Transverse colon (tissue), 4 donors: ENCODE measurements around the gene BBX. TPM values are rescaled to one million over a fixed set of nuclear protein-coding genes. Genes with fewer than 3 reads are reported as not detected.

ENCODE experiments used
- DNase-seq: peaks from one replicate; pipeline ENCODE4 v3.0.0-alpha.2; 2019
- H3K27ac ChIP-seq, 4 donors: fragments of 200-600 bp; sonication (generic); 2 replicates each; pipeline ENCODE4 v1.5.1; 2016 to 2018; ENCODE audit warnings: inconsistent platforms in 4 of 4
- H3K27me3 ChIP-seq: fragments of 200-600 bp; sonication (generic); 2 replicates; pipeline ENCODE4 v1.5.1; 2017; ENCODE audit warnings: inconsistent platforms
- H3K36me3 ChIP-seq, 4 donors: fragments of 200-600 bp; sonication (generic); 2 replicates each; pipeline ENCODE4 v1.5.1; 2017 to 2019; ENCODE audit warnings: inconsistent platforms in 4 of 4
- H3K4me1 ChIP-seq, 4 donors: fragments of 200-600 bp; sonication (generic); 2 replicates each; pipeline ENCODE4 v1.5.1; 2017 to 2020; ENCODE audit warnings: inconsistent platforms in 4 of 4
- H3K4me3 ChIP-seq, 4 donors: fragments of 200-600 bp; sonication (generic); 1 replicate in 1 of 4; 2 replicates in 3 of 4; pipeline versions ENCODE4 v1.5.1 to v1.6.1; 2017 to 2019; ENCODE audit warnings: inconsistent platforms in 4 of 4
- H3K9me3 ChIP-seq, 2 donors: fragments of 200-600 bp; sonication (generic); 2 replicates each; pipeline ENCODE4 v1.5.1; 2017 to 2019; ENCODE audit warnings: inconsistent platforms in 2 of 2
- CTCF ChIP-seq, 5 experiments: fragments of 200-600 bp in 3 of 5; fragments of 450-650 bp in 2 of 5; sonication (generic) in 3 of 5; IDR thresholded peaks; 1 replicate in 2 of 5; 2 replicates in 3 of 5; pipeline ENCODE4 v1.5.1; 2016 to 2017; ENCODE audit warnings: antibody characterized with exemption in 5 of 5, inconsistent platforms in 3 of 5, mild to moderate bottlenecking in 2 of 5, moderate library complexity in 1 of 5
- EP300 ChIP-seq: sonication (generic); formaldehyde crosslinking; IDR thresholded peaks from one replicate; pipeline ENCODE4 v1.6.1; 2017; ENCODE audit warnings: antibody characterized with exemption, low read depth
- POLR2A ChIP-seq: fragments of 450-650 bp; IDR thresholded peaks from one replicate; pipeline ENCODE4 v1.6.1; 2016; ENCODE audit warnings: antibody characterized with exemption, mild to moderate bottlenecking, moderate library complexity
- POLR2AphosphoS5 ChIP-seq, 3 donors: sonication (generic); formaldehyde crosslinking; IDR thresholded peaks; one replicate each; pipeline ENCODE4 v1.6.1; 2016; ENCODE audit warnings: antibody characterized with exemption in 3 of 3
- WGBS, 2 donors: methylation state at CpG; one replicate each; pipeline ENCODE4 v1.1.5; 2018; ENCODE audit warnings: low coverage in 1 of 2; 5-methylcytosine and 5-hydroxymethylcytosine counted together
- in situ Hi-C, 4 donors: fragments of 200-750 bp; cut with MboI; loops; one replicate each; pipeline versions ENCODE4 v1.15.0 to v1.15.1; 2017; ENCODE audit warnings: low sequenced_read_pairs in 3 of 4, low pct_ligation_motif_present in 1 of 4, low pct_unique_long_range_greater_than_20kb in 1 of 4
- intact Hi-C: fragments of 100-400 bp; cut with DNase I; formaldehyde crosslinking; loops from one replicate; pipeline ENCODE4 v1.15.1; 2023; ENCODE audit warnings: low total_unique reads
- total RNA-seq, 4 donors: library from RNA; depleted of rRNA; stranded (reverse); fragments of >200 nt; gene quantifications; one replicate each; pipeline ENCODE4 v1.1.0, GENCODE V29; 2016

The BBX gene
- total RNA-seq, 4 donors from 2014 or later, result 22.5 to 39.6 (median 33.1) TPM

DNA sequence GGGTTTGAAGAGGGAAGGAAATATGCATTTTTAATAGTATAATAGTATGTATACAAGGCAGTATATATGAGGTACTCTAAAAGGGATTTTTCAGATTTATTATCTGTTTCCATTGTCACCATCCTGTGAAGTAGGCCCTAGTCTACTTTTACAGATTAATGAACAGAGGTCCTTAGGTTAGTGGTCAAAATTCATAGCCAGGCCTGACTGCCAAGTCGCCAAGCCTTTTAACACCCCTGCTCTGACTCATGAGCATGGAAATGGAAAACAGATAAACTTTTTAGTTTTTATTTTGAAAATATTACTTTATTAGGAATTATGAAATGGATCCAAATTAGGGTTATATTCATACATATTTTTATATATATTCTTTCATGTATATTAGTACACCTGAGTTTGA, 146.9 kb downstream of the BBX start:
- WGBS, 2 donors, result 92 to 94% methylated on average over 1 of the region's 1 CpG
- no peaks in the 10 kb centered on the region for H3K9me3 ChIP-seq
- no peak overlapping the region for H3K4me3 ChIP-seq
- no peak overlapping the region for H3K27ac ChIP-seq
- intact Hi-C loops (no loop called here), in situ Hi-C loops (loop anchor here in 1 of 4 donors (10.0 kb wide), 1 partner anchor 75 kb away; no protein-coding TSS in a partner anchor)
- no peaks in the 10 kb centered on the region for H3K36me3 ChIP-seq
- DNase-seq, result no peak
- no peaks in the 10 kb centered on the region for H3K27me3 ChIP-seq
- TF ChIP-seq CTCF (IDR thresholded peaks at IDR 0.05), result no peak
- H3K4me1 ChIP-seq, result no peaks in the 10 kb centered on the region

GRCh38 chr3:107670986-107671385, 148.2 kb downstream of the BBX start:
- Histone ChIP-seq H3K27ac (no peak overlapping the region), H3K36me3 (no peaks in the 10 kb centered on the region), H3K27me3 (no peaks in the 10 kb centered on the region), H3K9me3 (no peaks in the 10 kb centered on the region), H3K4me3 (no peak overlapping the region), H3K4me1 (peaks cover 0 to 10% (median 0%) of the 10 kb centered on the region in 4 donors)
- WGBS, 2 donors, result 86 to 89% methylated on average over 3 of the region's 3 CpGs
- intact Hi-C loops (no loop called here), in situ Hi-C loops (loop anchor here in 1 of 4 donors (10.0 kb wide), 1 partner anchor 74 kb away; no protein-coding TSS in a partner anchor)
- no peak for DNase-seq
- no peak for TF ChIP-seq POLR2AphosphoS5 (IDR thresholded peaks at IDR 0.05)
- TF ChIP-seq POLR2A, result no peak
- no peak for TF ChIP-seq EP300
- no peak for TF ChIP-seq CTCF (IDR thresholded peaks at IDR 0.05)

- in situ Hi-C loops, result loop anchor here in 1 of 4 donors (10.0 kb wide), 1 partner anchor 70 kb away; no protein-coding TSS in a partner anchor
- 79 to 86% methylated on average over 2 to 7 of the region's 7 CpGs for WGBS, 2 donors
- H3K27me3 ChIP-seq, result no peaks in the 10 kb centered on the region
- TF ChIP-seq EP300 (no peak), POLR2AphosphoS5 (IDR thresholded peaks at IDR 0.05) (no peak), POLR2A (no peak), CTCF (IDR thresholded peaks at IDR 0.05) (no peak)
- no peaks in the 10 kb centered on the region for H3K9me3 ChIP-seq
- no peak overlapping the region for H3K27ac ChIP-seq
- H3K36me3 ChIP-seq, result no peaks in the 10 kb centered on the region
- DNase-seq, result no peak
- peaks cover 0 to 10% (median 0%) of the 10 kb centered on the region in 4 donors for H3K4me1 ChIP-seq
- intact Hi-C loops, result no loop called here
- no peak overlapping the region for H3K4me3 ChIP-seq
Observed at GRCh38 chr3:107674371-107674770, 151.6 kb downstream of the BBX start.

DNA sequence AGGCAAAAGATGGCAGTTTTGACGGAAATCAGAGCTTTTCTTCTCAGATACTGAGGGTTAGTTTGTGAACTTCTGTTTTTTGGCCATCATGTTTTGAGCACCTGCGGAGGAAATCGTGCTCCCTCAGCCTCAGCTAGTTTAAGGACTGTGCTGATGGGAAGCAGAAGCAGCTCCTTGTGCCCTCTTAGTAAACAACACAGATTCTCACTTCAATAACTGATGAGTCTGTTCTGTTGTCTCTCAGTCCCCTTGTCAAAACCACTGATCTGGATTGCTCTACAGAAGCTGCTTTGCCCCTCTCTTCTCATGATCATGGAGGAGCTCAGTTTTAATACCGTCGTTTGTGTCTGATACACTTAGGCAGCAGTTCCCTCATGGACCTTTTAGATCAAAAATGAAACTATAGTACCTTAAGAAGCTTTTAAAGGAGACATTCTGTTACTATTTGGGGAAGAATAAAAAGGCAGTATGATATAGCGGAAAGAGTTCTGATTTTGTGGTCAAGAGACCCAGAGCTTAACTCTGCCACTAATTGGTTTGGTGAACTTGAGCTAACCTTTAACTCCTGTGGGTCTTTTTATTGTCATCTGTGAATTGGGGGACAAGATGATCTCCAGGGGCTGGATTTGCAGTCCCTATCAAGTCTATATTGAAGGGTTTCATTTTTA, 152.6 kb downstream of the BBX start:
- WGBS, 2 donors, result 61 to 64% methylated on average over 6 of the region's 6 CpGs
- no peak for TF ChIP-seq CTCF (IDR thresholded peaks at IDR 0.05)
- no peak for TF ChIP-seq EP300
- TF ChIP-seq POLR2AphosphoS5 (IDR thresholded peaks at IDR 0.05), result no peak
- intact Hi-C loops, result no loop called here

More for the DNA sequence above, 152.6 kb downstream of the BBX start:
- H3K9me3 ChIP-seq, result no peaks in the 10 kb centered on the region
- no peaks in the 10 kb centered on the region for H3K36me3 ChIP-seq
- peaks cover 0 to 17% (median 3%) of the 10 kb centered on the region in 4 donors for H3K4me1 ChIP-seq
- in situ Hi-C loops, result loop anchor here in 1 of 4 donors (10.0 kb wide), 1 partner anchor 69 kb away; no protein-coding TSS in a partner anchor
- no peaks in the 10 kb centered on the region for H3K27me3 ChIP-seq
- DNase-seq, result no peak
- no peak overlapping the region for H3K4me3 ChIP-seq
- no peak overlapping the region for H3K27ac ChIP-seq
